ENCODE measurements around the gene LCK. TPM values are rescaled to one million over a fixed set of nuclear protein-coding genes. Genes with fewer than 3 reads are reported as not detected.

The LCK gene
- total RNA-seq, 1 experiment from 2014 or later, result 37.6 TPM

DNA sequence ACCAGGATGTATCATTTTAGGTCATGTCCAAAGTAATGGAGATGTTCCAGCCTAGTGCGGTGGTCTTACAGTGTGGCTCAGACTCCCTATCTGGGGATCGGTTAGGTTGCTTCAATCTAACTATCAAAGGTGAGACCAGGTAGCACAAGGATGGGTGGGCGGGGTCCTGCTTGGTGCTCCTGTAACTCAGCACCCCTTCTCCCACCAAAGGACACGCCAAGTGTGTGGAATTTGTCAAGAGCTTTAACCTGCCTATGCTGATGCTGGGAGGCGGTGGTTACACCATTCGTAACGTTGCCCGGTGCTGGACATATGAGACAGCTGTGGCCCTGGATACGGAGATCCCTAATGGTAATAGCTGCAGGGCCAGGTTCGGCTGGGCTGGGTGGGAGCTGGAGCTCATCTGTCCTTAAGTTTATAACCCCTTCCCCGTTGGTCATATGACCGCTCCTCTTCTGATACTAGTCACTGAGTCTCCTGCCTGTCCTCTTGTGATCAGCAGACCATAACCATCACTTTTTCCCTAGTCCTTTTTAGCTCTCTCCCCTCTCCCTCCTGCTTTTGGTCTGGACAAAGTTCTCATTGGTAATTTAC is 79.6 kb downstream of the LCK start:
- H3K23ac ChIP-seq (ENCODE audit: insufficient read length, low read depth, low read length), result no peak overlapping the region
- no peak overlapping the region for H3K4ac ChIP-seq (ENCODE audit: low read depth, low read length)
- Mint-ChIP-seq H3K4me3 (no peak overlapping the region), H3K4me1 (peaks cover 24 to 34% of the 10 kb centered on the region in 2 experiments), H3K36me3 (ENCODE audit: insufficient read depth in 1 of 3, low read depth in 3 of 3) (peaks cover 41 to 90% (median 78%) of the 10 kb centered on the region in 3 experiments), H3K9me3 (no peaks in the 10 kb centered on the region; a peak in 1 of 5 replicates), H3K27ac (no peak overlapping the region; a peak in 1 of 7 replicates), H3K27me3 (ENCODE audit: low read depth) (peaks cover 5% of the 10 kb centered on the region; the same call in 1 of the 2 replicates)
- DNase-seq, result no peak
- H2BK12ac ChIP-seq (ENCODE audit: insufficient read length, low read depth, low read length), result no peak overlapping the region
- H3K9me3 ChIP-seq (ENCODE audit: control insufficient read depth, low read depth, low read length), result no peaks in the 10 kb centered on the region
- TF ChIP-seq, protein P1, sequence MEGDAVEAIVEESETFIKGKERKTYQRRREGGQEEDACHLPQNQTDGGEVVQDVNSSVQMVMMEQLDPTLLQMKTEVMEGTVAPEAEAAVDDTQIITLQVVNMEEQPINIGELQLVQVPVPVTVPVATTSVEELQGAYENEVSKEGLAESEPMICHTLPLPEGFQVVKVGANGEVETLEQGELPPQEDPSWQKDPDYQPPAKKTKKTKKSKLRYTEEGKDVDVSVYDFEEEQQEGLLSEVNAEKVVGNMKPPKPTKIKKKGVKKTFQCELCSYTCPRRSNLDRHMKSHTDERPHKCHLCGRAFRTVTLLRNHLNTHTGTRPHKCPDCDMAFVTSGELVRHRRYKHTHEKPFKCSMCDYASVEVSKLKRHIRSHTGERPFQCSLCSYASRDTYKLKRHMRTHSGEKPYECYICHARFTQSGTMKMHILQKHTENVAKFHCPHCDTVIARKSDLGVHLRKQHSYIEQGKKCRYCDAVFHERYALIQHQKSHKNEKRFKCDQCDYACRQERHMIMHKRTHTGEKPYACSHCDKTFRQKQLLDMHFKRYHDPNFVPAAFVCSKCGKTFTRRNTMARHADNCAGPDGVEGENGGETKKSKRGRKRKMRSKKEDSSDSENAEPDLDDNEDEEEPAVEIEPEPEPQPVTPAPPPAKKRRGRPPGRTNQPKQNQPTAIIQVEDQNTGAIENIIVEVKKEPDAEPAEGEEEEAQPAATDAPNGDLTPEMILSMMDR (conservative IDR thresholded peaks at IDR 0.05), result no peak
- H2BK120ac ChIP-seq (ENCODE audit: low read depth, low read length, poor library complexity, severe bottlenecking), result no peak overlapping the region
- H3K18ac ChIP-seq (ENCODE audit: insufficient read length, low read depth, low read length), result no peak overlapping the region
- no peak overlapping the region for H2BK20ac ChIP-seq (ENCODE audit: low read depth, low read length, poor library complexity, severe bottlenecking)
- H2AFZ ChIP-seq (ENCODE audit: low read length), result no peak overlapping the region
- no peak overlapping the region for H3K14ac ChIP-seq (ENCODE audit: insufficient read depth, low read length)
- no peak overlapping the region for H3K56ac ChIP-seq (ENCODE audit: insufficient read length, low read depth, low read length)
- H3K27ac ChIP-seq (ENCODE audit: insufficient read length, low read depth, low read length), result no peak overlapping the region
- H3T11ph ChIP-seq (ENCODE audit: low read length), result no peak overlapping the region
- H3K4me1 ChIP-seq (ENCODE audit: insufficient read depth, low read length), result peaks cover 3% of the 10 kb centered on the region; the same call in 1 of the 2 replicates
- no peak overlapping the region for H4K8ac ChIP-seq (replicated peaks; ENCODE audit: insufficient read length, low read depth, low read length)
- no peak overlapping the region for H4K5ac ChIP-seq (ENCODE audit: insufficient read length, low read depth, low read length)
- no peaks in the 10 kb centered on the region for H3K27me3 ChIP-seq (ENCODE audit: insufficient read depth, low read length)
- H2BK5ac ChIP-seq (ENCODE audit: insufficient read length, low read length), result no peak overlapping the region
- no peaks in the 10 kb centered on the region for H4K20me1 ChIP-seq (ENCODE audit: control insufficient read depth, insufficient read depth, insufficient read length)
- no peaks in the 10 kb centered on the region for H3K79me1 ChIP-seq (ENCODE audit: insufficient read depth, low read depth, low read length, poor library complexity, severe bottlenecking)
- no peak overlapping the region for H2AK5ac ChIP-seq (ENCODE audit: insufficient read length, low read length)
- peaks cover 6% of the 10 kb centered on the region; the same call in 1 of the 2 replicates for H3K79me2 ChIP-seq (ENCODE audit: insufficient read depth, low read length)
- WGBS (ENCODE audit: extremely low coverage, insufficient read length, low lambda C conversion rate), result no CpG with 5 or more reads among the region's 12 CpGs
- H4K91ac ChIP-seq (ENCODE audit: insufficient read length, low read depth, low read length), result no peak overlapping the region
- H3K9ac ChIP-seq (ENCODE audit: extremely low read depth, insufficient read length, low read length), result no peak overlapping the region
- no peak overlapping the region for H2BK15ac ChIP-seq (ENCODE audit: low read depth, low read length)
- H3K23me2 ChIP-seq (ENCODE audit: insufficient read length, low read depth, low read length, poor library complexity, severe bottlenecking), result peaks cover 8% of the 10 kb centered on the region
- H3K4me2 ChIP-seq (ENCODE audit: insufficient read depth, insufficient read length, low read length), result no peak overlapping the region

Measured in H9 (cell line).